ENCODE results near the gene KRT77.
"Not testable (repeated sequence)": the region's sequence is repeated elsewhere in the genome, so short reads cannot be mapped to it uniquely, and the experiment has no call there.

The KRT77 gene

DNA sequence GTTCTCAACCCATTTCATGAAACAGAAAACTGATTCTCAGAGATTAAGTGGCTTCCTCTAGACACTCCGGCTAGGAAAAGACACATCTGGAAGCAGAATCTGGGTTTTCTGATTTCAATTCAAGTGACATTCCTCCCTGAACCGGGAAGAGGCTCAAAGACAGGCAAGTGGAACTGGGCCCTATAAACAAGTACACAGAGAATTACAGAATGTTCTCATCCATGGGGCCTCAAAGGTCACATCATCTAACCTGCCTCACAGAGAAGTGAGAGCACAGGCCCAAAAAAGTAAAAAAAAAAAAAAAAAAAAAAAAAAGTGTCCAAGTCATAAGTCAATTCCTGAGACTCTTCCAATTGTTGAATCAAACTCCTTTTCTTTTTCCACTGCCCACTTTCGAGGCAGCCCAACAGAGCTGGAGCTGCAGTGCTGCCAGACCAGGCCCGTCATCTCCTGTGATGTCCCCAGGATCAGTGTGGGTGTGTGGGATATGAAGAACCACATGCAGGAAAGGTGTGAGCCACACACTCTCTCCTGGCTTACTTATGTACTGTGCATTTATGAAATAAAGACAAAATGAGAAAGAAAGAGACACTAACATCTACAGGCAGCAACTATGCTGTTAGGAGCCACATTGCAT is 20.3 kb downstream of the KRT77 start:
- no peak for DNase-seq
- in situ Hi-C loops (cut with MboI; ENCODE audit: low pct_unique_long_range_greater_than_20kb, low sequenced_read_pairs), result no loop called here

DNA sequence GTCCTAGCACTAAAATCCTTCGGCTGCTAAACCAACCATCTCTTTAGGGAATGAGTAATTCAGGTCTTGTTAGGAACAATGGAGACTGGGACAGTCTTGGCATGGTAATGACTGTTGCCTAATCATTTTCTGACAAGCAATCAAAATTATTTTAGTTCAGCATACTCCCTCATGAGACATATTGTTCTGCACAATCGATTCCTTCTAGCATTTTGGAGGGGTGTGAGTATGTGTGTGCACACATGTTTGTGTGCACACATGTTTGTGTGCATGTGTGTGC is 21.0 kb downstream of the KRT77 start:
- no peak for DNase-seq
- in situ Hi-C loops (cut with MboI; ENCODE audit: low pct_unique_long_range_greater_than_20kb, low sequenced_read_pairs), result no loop called here

DNA sequence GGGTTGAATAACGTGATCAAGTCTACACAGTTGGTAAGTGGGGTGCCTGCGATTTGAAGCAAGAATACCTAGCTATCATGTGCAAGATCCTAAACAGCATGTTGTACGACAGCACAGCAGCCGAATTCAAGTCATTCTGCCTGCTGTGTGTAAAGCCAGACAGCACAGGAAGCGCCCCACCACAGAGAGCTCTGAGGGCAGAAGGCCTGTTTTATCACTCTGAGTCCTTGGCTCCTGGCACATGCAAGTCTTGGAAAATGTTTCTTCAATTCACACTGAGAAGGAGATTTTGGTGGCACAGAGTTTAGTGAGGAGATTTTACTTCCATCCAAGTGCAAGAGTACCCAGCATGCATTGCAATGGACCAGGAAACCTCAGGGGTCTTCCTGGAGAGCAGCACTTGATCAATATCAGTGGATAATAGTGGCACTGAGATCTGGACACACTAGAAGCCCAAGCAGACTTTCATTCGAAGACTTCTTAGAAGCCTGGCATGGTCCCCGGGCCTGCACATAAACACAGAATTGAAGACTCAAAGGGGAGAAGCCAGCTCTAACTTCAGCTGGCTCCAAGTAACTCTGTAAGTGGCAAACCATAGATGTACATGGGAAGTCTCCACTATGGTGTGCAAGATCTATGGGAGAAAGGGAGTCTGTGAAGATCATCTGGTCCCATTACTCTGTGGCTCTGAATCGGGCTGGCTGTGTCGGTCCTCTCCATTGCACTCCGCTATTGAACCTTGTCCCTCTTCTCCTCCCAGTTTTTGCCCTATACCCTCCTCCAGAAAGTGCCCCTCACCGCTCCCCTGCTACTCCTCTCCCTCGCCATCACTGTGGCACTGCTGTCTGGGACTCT is 21.6 kb downstream of the KRT77 start:
- in situ Hi-C loops (cut with MboI; ENCODE audit: low pct_unique_long_range_greater_than_20kb, low sequenced_read_pairs), result no loop called here
- no peak for DNase-seq

DNA sequence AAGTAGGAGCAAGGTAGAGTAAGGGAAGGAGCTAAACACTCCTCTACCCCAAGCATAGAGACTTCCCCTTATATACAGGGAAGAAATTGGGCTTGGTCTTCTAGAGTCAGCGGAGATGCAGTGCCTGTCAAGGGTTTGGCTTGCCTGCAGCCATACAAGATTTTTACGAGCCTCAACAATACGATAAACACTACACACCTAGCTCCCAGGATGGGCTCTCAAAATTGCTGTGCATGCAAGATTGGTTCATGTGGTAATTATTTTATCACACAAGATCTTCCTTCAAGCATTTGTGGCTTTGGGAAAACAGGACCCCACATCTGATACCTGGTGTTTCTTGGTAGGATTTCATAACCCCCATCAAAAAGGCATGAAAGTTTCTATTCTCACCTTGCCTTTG is 23.0 kb downstream of the KRT77 start, which contains the start of gene KRT1:
TSS of gene KRT1 (minus strand) at position 45 of the 400 bp plus-strand sequence. CDS start 59 bp downstream, outside the sequence.
- in situ Hi-C loops (cut with MboI; ENCODE audit: low pct_unique_long_range_greater_than_20kb, low sequenced_read_pairs), result no loop called here
- no peak for DNase-seq

DNA sequence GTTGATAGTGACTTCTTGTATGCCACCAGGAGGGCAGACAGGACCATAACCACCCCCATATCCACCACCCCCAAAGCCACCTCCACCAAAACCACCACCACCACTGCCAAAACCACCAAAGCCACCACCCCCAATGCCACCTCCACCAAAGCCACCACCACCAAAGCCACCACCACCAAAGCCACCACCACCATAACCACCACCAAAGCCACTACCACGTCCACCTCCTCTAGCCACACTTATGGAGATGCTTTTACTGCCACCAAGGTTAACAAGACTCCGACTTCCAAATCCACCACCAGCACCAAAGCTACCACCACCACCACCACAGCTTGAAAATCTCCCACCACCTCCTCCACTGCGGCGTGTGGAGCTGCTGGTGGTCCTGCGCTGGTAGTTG is 23.4 kb downstream of the KRT77 start:
- no peak for DNase-seq
- in situ Hi-C loops (cut with MboI; ENCODE audit: low pct_unique_long_range_greater_than_20kb, low sequenced_read_pairs), result no loop called here

DNA sequence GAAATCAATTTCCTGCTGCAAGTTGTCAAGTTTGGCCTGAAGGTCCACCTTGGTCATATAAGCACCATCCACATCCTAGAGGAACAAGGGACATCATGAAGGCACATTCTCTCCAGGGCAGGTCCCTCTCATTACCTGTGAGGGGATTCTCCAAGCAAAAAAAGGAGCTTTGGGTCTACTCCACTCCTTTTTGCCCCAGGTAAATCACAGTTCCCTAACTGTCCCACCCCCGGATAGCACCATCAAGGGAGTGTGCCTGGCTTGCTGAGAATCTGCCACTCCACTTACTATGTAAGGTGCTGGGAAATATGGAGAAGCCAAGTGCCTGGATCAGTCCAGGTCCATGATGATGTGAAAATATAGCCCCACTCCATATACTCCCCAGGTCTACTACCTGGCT is 25.7 kb downstream of the KRT77 start:
- in situ Hi-C loops (cut with MboI; ENCODE audit: low pct_unique_long_range_greater_than_20kb, low sequenced_read_pairs), result no loop called here
- DNase-seq, result no peak

DNA sequence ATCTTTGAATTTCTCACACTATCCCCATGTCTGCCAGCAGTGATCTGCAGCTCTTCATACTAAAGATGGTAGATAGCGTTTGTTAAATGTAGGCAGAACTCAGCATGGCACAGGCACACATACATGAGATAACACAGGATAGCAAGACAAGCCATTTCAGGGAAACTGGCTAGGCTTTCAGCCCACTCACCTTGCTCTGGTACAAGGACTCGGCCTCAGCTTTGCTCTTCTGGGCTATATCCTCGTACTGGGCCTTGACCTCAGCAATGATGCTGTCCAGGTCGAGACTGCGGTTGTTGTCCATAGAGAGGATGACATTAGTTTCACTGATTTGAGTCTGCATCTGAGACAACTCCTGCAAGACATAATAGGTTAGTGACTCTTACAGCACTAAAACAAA is 26.2 kb downstream of the KRT77 start:
- no peak for DNase-seq
- in situ Hi-C loops (cut with MboI; ENCODE audit: low pct_unique_long_range_greater_than_20kb, low sequenced_read_pairs), result no loop called here

DNA sequence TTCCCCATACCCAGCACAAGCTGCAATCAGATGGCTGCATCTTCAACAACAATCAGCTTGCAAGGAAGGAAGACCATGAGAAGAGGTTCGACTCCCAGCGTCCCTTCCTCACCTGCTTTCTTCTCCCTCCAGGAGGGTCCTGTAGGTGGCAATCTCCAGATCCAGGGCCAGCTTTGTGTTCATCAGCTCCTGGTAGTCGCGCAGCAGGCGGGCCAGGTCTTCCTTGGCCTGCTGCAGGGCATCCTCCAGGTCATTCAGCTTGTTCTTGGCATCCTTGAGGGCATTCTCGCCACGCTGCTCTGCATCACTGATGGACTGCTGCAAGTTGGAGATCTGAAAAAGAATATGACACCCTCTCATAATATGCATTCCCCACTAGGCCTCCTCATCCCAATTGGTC is 27.2 kb downstream of the KRT77 start:
- in situ Hi-C loops (cut with MboI; ENCODE audit: low pct_unique_long_range_greater_than_20kb, low sequenced_read_pairs), result no loop called here
- no peak for DNase-seq

DNA sequence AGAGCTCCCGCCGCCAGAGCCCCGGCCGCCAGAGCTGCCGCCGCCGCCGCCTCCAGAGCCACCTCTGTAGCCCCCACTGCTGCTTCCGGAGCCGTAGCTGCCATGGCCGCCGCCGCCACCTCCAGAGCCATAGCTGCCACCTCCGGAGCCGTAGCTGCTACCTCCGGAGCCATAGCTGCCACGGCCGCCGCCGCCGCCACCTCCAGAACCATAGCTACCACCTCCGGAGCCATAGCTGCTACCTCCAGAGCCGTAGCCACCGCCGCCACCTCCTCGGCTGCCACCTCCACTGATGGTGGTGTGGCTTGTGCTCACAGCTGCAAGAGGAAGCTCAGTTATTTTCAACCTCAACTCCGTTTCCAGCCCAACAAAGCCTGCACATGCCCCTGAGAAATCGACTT is 28.0 kb downstream of the KRT77 start:
- DNase-seq, result no peak
- in situ Hi-C loops (cut with MboI; ENCODE audit: low pct_unique_long_range_greater_than_20kb, low sequenced_read_pairs), result no loop called here

DNA sequence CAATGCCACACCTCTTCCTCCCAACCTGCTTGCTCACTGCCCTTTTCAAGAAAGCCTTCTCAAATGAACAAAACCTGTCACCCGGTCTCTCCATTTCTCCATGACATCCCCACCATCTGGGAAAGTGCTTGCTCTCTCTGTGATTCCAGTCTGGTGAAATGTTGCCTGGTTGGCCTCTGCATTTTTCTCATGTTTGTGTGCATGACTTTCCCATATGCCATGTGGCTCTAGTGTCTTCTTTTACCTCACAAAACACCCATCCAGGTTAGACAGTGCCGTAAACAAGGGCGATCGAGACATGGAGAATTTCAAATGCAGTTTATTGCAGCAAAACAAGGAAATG is 28.9 kb downstream of the KRT77 start:
- DNase-seq, result no peak
- in situ Hi-C loops (cut with MboI; ENCODE audit: low pct_unique_long_range_greater_than_20kb, low sequenced_read_pairs), result no loop called here

DNA sequence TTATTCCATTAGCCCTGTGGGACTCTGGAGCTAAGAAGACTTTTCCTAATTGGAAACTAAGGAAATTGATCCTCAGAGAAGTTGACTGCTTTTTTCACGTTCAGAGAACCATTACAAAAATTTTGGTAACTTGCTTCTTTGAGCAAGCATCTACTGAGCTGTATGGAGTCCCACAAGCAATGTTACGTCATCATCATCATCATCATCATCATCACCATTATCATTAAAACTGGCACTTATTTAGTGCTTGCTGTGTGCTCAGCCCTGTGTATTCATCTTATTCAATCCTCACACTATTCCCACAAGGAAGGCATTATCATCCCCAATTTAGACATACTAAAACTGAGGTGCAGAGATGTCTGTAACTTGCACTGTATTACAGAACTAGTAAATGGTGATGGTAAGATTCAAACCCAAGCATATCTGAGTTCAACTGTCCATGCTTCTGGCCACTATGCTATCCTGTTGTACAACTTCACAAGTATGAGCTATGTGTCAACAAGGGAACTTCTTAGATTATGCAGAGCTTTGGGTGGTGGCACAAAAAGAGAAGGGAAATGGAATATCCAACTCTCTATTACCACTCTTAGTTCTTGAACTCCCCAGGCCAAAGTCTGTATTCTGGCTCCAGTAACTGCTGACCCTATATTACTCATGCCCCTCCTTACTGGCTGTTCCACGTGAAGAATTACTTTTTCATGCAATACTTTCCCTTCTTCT is 29.5 kb downstream of the KRT77 start:
- in situ Hi-C loops (cut with MboI; ENCODE audit: low pct_unique_long_range_greater_than_20kb, low sequenced_read_pairs), result no loop called here
- DNase-seq, result no peak

DNA sequence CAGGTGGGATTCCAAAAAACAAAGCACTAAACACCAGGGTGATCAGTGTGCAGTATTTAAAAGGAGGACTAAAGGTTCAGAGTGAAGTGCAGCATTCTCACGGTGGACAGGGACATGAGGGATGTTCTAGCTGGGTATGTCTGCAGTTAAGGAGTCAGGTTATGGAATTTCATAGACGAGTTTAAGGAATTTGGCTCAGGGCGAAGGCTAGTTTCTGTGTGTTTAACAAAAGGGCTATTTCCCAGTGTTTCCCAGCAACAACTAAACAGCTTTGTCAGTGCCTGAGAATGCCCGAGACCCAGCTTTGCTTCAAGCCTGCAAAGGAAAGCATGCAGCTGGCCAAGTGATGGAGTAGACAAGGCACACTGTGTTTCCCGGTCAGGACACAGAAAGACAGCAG is 30.1 kb downstream of the KRT77 start:
- in situ Hi-C loops (cut with MboI; ENCODE audit: low pct_unique_long_range_greater_than_20kb, low sequenced_read_pairs), result no loop called here
- no peak for DNase-seq

DNA sequence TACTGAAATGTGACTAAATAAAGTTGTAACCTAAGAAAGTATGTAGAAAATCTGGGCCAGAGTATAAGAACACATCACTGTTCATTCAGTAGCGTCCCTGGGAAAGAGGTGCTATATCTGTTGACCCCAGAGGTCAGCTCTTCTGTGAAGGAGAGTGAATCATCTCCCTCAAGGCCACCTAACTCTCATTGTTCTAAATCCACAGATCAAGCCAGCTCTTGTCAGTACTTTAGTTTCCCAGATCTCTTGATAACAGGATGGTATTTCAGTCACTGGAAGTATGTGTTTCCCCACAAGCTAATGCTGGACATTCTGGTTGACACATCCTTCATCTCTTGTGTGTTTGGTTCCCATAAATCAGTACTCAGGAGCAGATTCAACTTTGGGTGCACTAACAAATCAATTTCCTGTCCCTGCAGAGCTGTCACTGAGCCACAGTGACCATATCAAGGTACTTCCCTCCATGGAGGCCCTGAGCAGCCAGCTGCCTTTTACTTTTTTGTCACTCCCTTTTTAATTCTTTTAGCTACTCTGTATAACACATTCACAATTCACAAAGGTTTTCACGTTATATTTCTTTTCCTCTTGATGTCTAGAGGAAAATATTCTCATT is 30.9 kb downstream of the KRT77 start:
- in situ Hi-C loops (cut with MboI; ENCODE audit: low pct_unique_long_range_greater_than_20kb, low sequenced_read_pairs), result no loop called here
- no peak for DNase-seq

DNA sequence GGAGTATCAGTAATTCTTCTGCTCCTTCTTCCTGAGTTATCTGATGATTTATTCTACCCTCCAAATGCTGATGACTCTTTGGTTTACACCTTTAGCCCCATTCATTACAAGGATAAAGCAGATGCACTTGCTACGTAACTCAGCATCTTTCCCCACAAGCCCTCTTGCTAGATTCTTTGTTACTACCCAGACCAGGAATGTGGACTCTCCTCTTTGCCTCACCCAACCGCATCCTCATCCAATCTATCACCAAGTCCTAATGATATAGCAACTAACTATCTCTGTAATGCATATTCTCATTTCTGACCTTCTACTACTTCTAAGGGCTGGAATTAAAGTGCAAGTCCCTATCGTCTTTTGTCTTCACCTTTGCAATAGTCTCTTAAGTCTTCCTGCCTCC is 32.4 kb downstream of the KRT77 start:
- in situ Hi-C loops (cut with MboI; ENCODE audit: low pct_unique_long_range_greater_than_20kb, low sequenced_read_pairs), result no loop called here
- DNase-seq, result no peak

DNA sequence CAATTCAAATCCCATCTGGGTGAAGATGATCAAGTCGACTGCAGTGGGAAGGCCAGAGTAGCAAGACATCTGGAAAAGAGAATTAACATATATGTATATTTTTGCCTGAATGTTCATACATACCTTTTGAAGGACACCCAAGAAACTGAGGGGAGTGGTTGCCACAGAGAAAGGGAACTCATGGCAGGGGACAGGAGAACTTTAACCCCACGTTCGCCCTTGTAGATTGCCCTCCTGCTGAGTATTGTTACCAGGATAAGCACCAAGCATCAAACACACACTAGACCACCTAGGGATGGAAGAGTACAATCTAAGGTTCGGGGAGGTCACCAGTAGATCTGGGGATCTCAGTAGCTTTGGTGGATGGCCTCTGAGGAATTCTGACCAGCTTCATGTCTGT is 32.8 kb downstream of the KRT77 start:
- in situ Hi-C loops (cut with MboI; ENCODE audit: low pct_unique_long_range_greater_than_20kb, low sequenced_read_pairs), result no loop called here

DNA sequence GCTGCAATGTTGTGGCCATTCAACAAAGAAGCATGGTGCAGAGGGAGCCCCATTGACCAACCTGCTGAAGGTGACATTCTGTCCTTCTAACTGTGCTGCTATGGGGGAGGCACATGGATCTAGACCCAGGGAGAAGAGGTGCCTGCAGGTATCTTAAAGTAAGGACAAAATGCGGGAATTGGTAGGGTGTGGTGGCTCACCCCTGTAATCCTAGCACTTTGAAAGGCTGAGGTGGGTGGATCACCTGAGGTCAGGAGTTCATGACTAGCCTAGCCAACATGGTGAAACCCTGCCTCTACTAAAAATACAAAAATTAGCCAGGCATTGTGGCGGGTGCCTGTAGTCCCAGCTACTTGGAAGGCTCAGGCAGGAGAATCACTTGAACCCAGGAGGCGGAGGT is 33.4 kb downstream of the KRT77 start:
- DNase-seq; in situ Hi-C loops (cut with MboI; ENCODE audit: low pct_unique_long_range_greater_than_20kb, low sequenced_read_pairs): not testable (repeated sequence)

More for the DNA sequence above, 32.8 kb downstream of the KRT77 start:
- no peak for DNase-seq

DNA sequence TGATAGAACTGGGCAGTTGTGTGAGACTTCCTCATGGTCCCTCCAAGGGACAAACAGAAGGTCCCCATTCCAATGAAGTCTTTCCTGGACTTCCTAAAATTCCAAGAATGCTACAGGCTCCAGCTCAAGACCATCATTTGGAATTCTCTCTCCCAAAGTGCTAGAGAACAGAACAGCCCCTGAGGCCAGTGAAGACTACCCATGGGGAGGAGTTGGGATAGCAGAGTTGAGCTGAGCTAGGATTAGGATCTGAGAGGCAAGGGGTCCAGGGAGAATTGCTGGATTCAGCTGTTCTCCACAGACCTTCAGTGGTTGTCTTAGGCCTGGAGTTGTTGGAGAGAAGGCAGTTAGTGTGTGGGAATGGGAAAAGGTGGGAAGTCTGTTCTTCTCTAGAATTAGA is 33.9 kb downstream of the KRT77 start:
- in situ Hi-C loops (cut with MboI; ENCODE audit: low pct_unique_long_range_greater_than_20kb, low sequenced_read_pairs), result no loop called here
- DNase-seq, result no peak

DNA sequence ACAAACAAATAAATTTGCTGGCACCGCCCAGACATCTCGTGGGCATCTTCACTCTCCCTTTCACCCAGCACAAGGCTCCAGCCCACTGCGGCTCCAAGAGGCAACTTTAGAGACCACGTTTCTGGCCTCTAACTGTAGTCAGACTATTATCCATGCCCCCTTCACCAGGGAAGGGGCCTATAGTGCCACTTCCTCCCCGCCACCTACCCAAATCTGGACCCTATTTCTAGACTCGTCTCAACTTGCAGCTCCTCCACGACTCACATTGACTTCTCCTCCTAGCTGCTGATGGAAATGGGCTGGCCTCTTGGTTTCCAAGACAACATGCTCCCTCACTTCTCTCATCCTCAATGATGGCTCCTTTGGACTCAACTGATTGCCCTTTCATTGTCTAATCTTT is 35.4 kb downstream of the KRT77 start:
- in situ Hi-C loops (cut with MboI; ENCODE audit: low pct_unique_long_range_greater_than_20kb, low sequenced_read_pairs), result no loop called here
- DNase-seq, result no peak

DNA sequence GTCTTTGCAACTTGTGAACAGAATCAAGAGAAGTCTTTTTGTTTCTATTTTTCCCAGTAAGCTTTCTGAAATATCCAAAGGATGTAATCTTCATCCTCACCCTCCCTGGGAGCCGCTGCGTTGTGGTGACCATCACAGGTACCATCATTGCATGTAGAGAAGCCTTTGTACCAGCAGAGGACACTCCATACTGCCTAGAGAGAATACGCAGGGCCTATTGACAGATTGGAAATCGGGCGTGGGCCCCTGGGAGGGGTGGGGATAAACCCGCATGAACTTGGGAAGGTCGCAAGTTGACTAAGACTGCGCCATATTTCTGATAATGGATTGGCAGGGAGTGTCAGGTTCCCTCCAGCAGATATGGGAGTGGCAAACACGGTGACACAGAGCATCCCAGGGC is 35.8 kb downstream of the KRT77 start:
- in situ Hi-C loops (cut with MboI; ENCODE audit: low pct_unique_long_range_greater_than_20kb, low sequenced_read_pairs), result no loop called here
- no peak for DNase-seq

DNA sequence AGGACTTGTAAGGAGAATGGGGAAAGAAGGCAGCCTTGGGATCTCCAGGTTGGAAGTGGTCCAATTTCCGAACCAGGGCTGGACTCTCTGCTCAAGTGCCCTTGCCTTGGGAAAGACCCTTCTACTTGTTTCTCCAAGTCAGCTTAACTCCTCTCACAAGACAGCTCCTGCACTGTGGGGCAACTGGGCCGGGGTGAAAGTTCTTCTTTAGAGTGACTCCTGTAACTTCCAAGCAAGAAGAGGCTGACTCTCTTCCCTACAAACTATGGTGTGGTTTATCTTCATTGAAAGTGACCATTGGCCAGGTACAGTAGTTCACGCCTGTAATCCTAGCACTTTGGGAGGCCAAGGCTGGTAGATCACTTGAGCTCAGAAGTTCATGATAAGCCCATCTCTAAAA is 36.9 kb downstream of the KRT77 start:
- in situ Hi-C loops (cut with MboI; ENCODE audit: low pct_unique_long_range_greater_than_20kb, low sequenced_read_pairs), result no loop called here
- DNase-seq, result no peak

Data from KBM-7 (cell line).